HK-2 (cell line): ENCODE results near the gene FUBP1.
"Not testable (repeated sequence)": the region's sequence is repeated elsewhere in the genome, so short reads cannot be mapped to it uniquely, and the experiment has no call there.

Experiments
- DNase-seq: peaks from one replicate; pipeline ENCODE4 v3.0.0-alpha.2; 2018; ENCODE audit not compliant: unreplicated experiment

The FUBP1 gene

DNA sequence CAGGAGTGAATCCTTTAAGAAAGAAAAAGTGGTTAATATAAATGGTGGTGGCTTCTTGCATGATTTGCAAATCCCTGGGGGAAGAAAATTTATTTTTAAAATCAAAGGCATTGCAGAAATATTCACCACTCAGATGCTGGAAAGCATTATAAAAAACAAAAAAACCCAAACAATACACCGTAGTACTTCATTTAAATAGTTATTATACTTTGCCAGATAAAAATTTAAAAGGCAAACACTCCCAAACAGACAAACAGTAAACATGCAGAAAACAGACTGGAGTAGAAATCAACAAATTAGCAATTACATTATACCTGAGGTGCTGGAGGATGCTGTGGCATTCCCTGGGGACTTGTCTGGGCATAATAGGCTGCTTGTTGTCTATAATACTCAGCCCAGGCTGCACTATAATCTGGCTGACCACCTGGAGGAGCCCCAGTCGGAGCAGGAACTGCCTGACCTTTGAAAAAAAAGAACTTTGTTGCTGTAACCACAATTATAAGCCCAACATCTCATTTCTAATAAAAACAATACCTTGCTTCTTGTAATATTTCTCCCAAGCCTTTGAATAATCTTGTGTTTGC is 29.9 kb downstream of the FUBP1 start:
- DNase-seq, result no peak

DNA sequence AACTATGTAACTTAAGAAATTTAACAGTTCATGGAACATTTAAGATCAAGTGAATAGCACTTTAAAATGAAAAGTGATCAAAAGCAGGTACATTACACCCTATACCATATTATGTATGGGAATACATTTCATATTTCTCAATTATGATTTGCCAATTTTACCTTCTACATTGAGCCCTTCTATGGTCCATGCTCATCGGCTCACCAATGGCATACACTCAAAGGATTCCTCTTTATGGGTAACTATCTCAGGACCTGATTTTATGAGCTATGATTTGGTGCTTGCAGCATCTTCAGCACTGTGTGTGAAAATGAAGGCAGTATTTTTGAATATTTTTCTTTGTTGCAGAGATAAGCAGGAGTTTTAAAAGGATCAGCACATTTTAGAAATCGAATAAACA is 33.5 kb downstream of the FUBP1 start:
- no peak for DNase-seq

DNA sequence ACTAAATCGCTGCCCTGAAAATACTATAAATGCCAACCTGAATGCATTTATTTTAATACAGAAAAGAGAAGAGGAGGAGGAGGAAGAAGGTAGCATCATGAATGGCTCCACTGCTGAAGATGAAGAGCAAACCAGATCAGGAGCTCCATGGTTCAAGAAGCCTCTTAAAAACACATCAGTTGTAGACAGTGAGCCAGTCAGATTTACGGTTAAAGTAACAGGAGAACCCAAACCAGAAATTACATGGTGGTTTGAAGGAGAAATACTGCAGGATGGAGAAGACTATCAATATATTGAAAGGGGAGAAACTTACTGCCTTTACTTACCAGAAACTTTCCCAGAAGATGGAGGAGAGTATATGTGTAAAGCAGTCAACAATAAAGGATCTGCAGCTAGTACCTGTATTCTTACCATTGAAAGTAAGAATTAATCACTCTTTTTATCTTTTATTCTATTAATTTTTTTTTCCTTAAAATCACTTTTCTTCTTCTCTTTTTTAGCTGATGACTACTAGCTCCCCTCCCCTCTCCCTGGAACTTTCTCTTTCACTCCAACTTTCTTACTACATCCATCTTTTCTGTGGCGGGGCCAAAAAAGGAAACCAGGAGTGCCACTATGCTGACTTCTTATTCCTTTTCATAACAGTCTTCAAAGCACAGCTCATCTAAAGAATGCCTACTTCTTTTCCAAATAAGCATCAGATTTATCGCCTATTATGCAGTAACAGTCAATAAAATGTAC is 36.3 kb downstream of the FUBP1 start:
- DNase-seq, result no peak

GRCh38 chr1:77940921-77941570 is 37.8 kb downstream of the FUBP1 start:
- DNase-seq, result no peak

- no peak for DNase-seq
Measured at GRCh38 chr1:77938651-77939050, 40.2 kb downstream of the FUBP1 start.

GRCh38 chr1:77929806-77930205 is 49.1 kb downstream of the FUBP1 start:
- no peak for DNase-seq

DNA sequence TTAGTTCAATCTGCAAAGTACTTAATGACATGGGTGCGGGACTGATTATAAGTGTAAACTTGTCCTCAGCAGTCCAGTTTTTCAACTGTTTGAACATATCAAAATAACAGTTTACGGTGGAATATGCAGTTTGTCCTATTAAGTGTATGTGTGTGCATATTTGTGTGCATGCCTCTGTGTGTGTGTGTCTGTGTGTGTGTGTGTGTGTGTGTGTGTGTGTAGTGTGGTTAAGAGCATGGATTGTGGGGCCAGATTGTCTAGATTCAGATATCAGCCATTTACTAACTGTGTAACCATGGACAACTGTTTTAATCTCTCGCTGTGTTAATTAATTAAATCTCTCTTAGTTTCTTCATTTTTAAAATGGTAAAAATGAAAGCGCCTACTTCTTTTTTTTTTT is 51.5 kb downstream of the FUBP1 start:
- no peak for DNase-seq

GRCh38 chr1:77926561-77927357 is 52.1 kb downstream of the FUBP1 start:
- DNase-seq, result no peak

- no peak for DNase-seq
Measured at GRCh38 chr1:77925956-77926355, 52.9 kb downstream of the FUBP1 start.

DNA sequence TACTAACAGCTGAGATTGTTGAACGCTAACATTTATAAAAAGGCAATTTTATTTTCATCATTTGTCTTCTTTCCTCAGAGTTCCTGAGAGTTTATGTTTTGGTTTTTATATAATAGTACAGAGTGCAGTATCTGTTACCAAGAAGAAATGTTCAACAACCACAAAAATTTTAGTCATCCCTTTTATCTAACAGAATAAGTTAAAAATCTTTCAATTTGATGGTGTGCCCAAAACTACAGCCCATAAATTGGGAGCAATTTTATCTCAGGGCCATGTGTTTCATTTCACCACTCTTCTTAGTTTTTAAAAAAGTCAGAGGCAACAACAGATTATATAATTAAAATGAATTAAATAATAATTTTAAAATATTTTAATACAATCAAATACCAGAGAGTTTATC is 53.4 kb downstream of the FUBP1 start:
- DNase-seq, result no peak

DNA sequence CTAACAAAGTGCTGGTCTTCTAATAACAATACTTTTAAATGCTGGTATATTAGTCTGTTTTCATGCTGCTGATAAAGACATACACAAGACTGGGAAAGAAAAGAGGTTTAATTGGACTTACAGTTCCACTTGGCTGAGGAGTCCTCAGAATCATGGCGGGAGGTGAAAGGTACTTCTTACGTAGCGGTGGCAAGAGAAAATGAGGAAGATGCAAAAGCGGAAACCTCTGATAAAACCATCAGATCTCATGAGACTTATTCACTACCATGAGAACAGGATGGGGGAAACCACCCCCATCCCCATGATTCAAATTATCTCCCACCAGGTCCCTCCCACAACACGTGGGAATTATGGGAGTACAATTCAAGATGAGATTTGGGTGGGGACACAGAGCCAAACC is 60.0 kb downstream of the FUBP1 start:
- DNase-seq, result not testable (repeated sequence)

DNA sequence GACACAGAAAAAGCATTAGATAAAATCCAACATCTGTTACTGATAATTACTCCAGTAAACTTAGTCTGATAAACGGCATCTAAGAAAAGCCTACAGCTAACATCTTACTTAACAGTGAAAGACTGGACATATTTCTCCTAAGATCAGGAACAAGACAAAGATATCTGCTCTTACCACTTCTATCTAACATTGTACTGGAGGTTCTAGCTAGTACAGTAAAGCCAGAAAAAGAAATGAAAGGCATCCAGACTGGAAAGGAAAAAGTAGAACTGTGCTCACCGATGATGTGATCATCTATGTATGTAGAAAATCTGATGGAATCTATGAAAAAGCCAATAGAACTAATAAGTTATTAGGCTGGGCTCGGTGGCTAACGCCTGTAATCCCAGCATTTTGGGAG is 68.8 kb downstream of the FUBP1 start:
- no peak for DNase-seq

DNA sequence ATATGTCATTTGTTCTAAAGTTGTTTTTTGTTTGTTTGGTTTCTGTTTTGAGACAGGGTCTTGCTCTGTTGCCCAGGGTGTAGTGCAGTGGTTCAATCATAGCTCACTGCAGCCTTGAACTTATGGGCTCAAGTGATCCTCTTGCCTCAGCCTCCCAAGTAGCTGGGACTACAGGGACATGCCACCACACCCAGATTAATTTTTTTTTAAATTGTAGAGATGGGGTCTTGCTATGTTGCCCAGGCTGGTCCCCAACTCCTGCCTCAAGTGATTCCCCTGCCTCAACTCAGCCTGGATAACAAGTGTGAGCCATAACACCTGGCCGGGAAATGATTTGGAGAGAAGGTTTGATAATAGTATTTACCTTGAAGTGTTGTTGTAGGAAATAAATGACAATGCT is 72.2 kb downstream of the FUBP1 start:
- no peak for DNase-seq

DNA sequence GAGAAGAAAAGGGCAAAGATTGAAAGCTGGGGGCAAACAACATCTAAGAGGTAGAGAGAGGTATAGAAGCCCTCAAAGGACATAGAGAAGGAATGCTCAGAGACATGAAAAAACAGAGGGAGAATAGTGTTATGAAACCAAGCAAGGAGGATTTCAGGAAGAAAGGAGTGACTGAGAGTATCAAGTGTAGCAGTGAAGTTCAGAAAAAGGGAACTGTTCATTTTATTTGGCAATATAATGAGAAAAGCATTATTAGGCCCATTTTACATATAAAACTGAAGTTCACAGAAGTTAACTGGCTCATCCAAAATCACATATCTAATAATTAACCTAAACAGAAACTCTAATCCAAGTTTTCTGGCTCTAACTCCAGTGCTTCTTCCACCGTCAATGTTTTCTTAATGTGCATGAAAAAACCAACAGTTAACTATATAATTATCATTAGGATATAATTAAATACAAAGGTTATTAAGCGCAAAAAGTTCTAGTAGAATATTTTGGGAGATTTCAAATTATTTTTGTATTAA is 72.8 kb downstream of the FUBP1 start:
- no peak for DNase-seq

GRCh38 chr1:77905603-77906002 is 73.3 kb downstream of the FUBP1 start:
- no peak for DNase-seq

GRCh38 chr1:77900687-77901293 is 78.1 kb downstream of the FUBP1 start:
- no peak for DNase-seq

DNA sequence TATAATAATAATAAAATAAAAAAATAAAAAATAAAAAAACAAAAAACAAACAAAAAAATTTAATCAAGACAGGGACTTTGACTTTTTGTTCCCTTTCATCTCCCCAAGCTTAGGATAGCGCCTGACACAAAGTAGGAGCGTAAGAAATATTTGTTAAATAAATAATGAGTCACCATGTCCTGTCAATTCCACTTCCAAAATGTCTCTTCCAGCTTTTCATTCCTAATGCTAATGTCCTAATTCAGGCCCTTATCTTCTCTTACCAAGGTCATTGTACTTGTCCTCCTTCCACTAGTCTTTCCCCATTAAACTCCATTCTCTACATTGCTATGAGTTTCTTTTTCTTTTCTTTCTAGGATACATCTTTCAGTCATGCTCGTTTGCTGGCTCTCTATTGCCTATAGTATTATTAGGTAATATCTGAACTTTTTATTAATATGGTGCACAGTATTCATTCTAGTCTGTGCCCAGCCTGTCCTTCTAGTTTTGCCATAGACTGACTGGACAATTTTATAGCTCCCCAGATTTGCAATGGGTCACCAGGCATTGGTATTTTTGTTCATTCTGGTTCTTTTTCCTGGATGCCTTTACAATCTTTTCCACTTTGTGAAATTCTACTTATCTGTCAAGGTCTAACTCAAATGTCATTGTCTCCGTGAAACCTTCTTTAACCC is 79.1 kb downstream of the FUBP1 start:
- no peak for DNase-seq
